COLO668 (cell line): ENCODE data around the gene OMP.

Experiments
- DNase-seq: peaks from one replicate; lab custom pipeline; 2025; ENCODE audit not compliant: unreplicated experiment; lab: John Stamatoyannopoulos, UW

OMP gene

GRCh38 chr11:77121096-77121640 lies 18.5 kb downstream of the OMP start:
- DNase-seq: no peak

DNA sequence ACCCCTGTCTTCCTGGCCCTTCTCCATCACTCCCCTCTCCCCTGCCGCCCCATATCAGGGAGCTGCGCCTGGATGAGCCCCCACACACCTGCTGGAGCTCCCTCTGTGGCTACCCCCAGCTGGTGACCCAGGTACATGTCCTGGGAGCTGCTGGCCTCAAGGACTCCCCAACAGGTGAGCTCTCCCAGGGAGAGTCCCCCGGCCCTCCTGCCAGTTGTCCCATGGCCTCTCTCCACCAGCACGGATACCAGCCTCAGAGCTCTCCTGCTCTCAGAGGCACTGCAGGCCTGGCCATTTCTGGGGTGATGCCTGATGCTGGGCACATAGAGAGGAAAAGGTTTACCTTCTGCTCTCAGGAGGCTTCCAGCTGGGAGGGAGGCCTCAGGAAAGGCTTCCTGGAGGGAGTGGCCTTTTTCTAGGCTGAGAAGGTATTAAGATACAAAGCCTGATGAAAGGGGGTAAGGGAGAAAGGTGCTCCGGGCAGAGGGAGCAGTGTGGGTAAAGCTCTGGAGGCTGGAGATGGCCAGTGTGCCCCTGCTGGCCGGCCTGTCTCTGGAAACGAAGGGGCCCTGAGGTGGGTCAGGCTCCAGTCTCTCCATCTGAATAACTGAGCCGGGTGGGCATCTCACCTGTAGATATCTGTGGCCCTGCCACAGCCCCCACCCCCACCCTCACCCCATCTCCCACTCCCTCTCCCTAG lies 19.4 kb downstream of the OMP start:
- DNase-seq: no peak

DNA sequence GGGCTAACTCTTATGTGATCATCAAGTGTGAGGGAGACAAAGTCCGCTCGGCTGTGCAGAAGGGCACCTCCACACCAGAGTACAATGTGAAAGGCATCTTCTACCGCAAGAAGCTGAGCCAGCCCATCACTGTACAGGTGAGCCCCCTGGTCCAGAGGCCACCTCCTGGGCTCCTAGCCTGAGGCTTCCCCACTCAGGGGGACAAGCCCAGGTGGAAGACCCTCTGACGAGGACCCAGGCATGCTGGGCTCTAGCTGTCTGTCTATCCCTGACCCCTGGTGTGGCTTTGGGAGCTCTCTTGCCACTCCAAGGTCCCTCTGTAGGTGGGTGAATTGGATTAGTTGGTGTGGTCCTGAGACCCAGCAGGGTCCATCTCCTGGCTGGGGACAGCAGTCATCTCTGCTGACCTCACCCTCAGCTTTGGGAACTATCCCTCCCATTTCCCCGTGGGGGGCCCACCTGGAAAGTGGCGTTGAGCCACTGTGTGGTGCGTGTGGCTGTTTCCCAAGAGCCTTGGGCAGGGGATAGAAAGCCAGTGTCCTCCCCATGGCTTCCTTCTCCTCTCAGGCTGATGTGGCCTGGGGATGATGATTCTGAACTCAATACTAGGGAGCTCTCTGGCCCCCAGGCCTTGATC lies 20.1 kb downstream of the OMP start:
- no peak for DNase-seq

- DNase-seq: no peak
Measured at GRCh38 chr11:77123591-77123990, 21.0 kb downstream of the OMP start.

- no peak for DNase-seq
Measured at GRCh38 chr11:77124041-77124440, 21.4 kb downstream of the OMP start.

DNA sequence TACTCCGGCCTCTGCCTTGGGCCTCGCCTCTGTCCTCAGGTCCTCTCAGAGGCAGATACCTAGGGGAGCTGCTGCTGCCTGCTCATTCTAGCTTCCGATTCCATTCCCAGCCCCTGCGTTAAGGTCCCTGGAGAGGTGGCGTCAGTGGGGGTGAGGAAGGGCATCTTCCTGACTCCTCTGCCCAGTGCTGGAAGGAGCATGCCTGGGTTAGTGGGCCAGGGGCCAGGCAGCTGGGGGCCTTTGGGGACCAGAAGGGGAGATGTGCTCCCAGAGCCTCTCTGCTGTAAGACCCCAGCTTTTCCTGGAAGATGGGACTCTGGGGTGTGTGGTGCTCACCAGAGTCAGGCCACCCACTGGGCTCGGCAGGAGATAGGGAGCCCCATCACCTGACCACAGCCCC lies 21.8 kb downstream of the OMP start:
- no peak for DNase-seq

- DNase-seq: no peak
Measured at GRCh38 chr11:77125191-77125590, 22.6 kb downstream of the OMP start.

DNA sequence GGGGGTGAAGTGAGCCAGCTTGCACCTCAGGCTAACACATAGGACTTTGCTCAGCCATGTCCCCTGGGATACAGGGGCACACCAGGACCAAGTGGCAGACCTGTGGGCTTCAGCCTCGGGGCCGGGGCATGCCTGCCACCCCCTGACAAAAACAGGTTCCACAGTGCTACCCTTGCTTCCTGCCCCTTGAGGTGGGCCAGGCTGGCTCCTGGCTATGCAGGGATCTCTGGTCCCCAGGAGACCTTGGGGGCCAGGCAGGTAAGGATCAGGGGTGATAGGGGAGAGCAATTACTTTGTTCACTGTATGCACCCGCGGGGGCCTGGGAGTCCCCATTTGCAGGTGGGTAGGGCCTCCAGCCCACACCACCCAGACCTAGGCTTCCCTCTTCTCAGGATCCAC lies 23.1 kb downstream of the OMP start:
- DNase-seq: no peak

- peak; percentile 40 for DNase-seq
Measured at GRCh38 chr11:77126156-77126775, 23.6 kb downstream of the OMP start.

DNA sequence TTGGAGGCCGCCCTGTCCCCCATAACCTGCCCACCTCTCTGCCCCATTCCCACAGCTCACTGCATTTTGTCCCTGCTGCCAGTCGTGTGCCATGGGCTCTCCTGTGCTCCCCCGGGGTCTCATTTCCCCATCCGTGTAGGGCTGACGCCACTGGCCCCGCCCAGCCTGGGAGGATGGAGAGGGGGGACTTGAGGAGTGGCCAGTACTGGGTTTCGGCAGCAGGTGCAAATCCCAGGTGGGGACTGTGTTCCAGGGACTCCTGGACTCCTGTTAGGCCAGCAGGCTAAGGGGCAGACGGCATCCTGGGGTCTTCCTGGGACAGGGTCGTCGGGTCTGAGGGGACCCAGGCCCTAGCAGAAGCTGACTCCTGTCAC lies 24.2 kb downstream of the OMP start:
- DNase-seq: peak; percentile 50

GRCh38 chr11:77127235-77127911 lies 24.7 kb downstream of the OMP start:
- peak; percentile 70 for DNase-seq

- DNase-seq: peak; percentile 78
Measured at GRCh38 chr11:77127920-77128691, 25.5 kb downstream of the OMP start, which contains the start of gene MYO7A. MYO7A (plus strand) TSS chr11:77128246; CDS start chr11:77130635, 2,389 bp downstream.

- no peak for DNase-seq
Measured at GRCh38 chr11:77129069-77129841, 26.6 kb downstream of the OMP start.

DNA sequence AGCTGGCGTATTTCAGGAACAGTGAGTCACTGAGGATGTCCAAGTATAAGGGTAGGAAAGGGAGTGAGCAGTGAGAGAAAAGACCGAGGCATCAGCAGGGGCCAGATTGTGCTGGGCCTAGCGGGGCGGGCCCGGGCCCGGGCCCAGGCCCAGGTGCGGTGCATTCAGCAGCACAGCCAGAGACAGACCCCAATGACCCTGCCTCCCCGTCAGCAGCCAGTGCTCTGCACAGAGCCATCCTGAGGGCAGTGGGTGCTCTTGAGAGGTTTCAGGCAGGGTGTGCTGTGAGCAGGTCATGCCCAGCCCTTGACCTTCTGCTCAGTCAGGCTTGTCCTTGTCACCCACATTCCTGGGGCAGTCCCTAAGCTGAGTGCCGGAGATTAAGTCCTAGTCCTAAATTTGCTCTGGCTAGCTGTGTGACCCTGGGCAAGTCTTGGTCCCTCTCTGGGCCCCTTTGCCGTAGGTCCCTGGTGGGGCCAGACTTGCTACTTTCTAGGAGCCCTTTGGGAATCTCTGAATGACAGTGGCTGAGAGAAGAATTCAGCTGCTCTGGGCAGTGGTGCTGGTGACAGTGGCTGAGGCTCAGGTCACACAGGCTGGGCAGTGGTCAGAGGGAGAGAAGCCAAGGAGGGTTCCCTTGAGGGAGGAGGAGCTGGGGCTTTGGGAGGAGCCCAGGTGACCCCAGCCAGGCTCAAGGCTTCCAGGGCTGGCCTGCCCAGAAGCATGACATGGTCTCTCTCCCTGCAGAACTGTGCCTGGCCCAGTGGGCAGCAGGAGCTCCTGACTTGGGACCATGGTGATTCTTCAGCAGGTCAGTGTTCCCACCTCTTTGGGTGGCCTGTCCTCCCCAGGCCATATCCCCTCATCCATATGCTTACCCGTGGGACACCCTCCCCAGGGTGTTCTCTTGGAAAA lies 27.5 kb downstream of the OMP start:
- no peak for DNase-seq

- DNase-seq: no peak
Measured at GRCh38 chr11:77130763-77131513, 28.3 kb downstream of the OMP start.

- no peak for DNase-seq
Measured at GRCh38 chr11:77131560-77131959, 28.9 kb downstream of the OMP start.

- DNase-seq: no peak
Measured at GRCh38 chr11:77135069-77135468, 32.4 kb downstream of the OMP start.

DNA sequence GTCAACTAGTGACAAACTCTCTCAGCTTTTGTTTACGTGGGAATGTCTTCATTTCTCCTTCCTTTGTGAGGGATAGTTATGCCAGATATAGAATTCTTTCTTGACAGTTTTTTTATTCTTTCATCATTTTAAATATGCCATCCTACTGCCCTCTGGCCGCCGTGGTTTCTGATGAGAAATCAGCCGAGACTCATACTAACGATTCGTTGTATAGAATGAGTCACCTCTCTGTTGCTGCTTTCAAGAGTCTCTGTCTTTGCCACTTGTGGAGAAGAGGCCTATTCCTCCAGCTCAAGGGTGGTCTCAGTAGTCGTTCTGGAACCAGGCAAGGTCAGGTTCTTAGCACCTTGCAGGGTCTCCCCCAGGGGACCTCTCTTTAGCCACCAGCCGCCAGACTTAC lies 33.4 kb downstream of the OMP start:
- no peak for DNase-seq
